Mesendoderm (in vitro differentiated cells): ENCODE results near the gene RYR3.
A peak's percentile ranks its signal among the peaks of the same experiment; 100 is the strongest.

Source experiments
- DNase-seq: peaks from one replicate; pipeline ENCODE4 v3.0.0; 2013
- H2AK5ac ChIP-seq: 2 replicates; pipeline ENCODE4 v1.6.1; 2013; ENCODE audit warnings: low read length, inconsistent platforms
- H2BK120ac ChIP-seq: 2 replicates; pipeline ENCODE4 v1.6.1; 2013; ENCODE audit warnings: low read depth, mild to moderate bottlenecking, low read length, moderate library complexity, mixed read lengths
- H2BK15ac ChIP-seq: replicated peaks from 2 replicates; pipeline ENCODE4 v1.6.1; 2013; ENCODE audit warnings: low read depth, mild to moderate bottlenecking, moderate library complexity
- H2BK5ac ChIP-seq: 2 replicates; pipeline ENCODE4 v1.6.1; 2013; ENCODE audit warnings: low read length, inconsistent platforms
- H3K18ac ChIP-seq: 2 replicates; pipeline ENCODE4 v1.6.1; 2013; ENCODE audit warnings: mild to moderate bottlenecking, low read length, mixed read lengths
- H3K23ac ChIP-seq: one replicate; pipeline ENCODE4 v1.6.1; 2013; ENCODE audit warnings: low read length
- H3K27ac ChIP-seq: 2 replicates; pipeline ENCODE4 v1.5.1; 2013; ENCODE audit warnings: low read depth, mild to moderate bottlenecking, inconsistent platforms, low read length, moderate library complexity
- H3K27me3 ChIP-seq: 2 replicates; pipeline ENCODE4 v1.6.1; 2013; ENCODE audit warnings: low read length, control low read depth, mild to moderate bottlenecking, inconsistent platforms; ENCODE audit not compliant: insufficient read depth, poor library complexity
- H3K36me3 ChIP-seq: 2 replicates; pipeline ENCODE4 v1.6.1; 2013; ENCODE audit warnings: low read length, inconsistent platforms; ENCODE audit not compliant: control insufficient read depth, insufficient read depth
- H3K4ac ChIP-seq: one replicate; pipeline ENCODE4 v1.6.1; 2013; ENCODE audit warnings: low read depth, mild to moderate bottlenecking, low read length, moderate library complexity
- H3K4me1 ChIP-seq: 2 replicates; pipeline ENCODE4 v1.6.1; 2013; ENCODE audit warnings: low read depth, low read length, inconsistent platforms; ENCODE audit not compliant: control insufficient read depth
- H3K4me2 ChIP-seq: 2 replicates; pipeline ENCODE4 v1.6.1; 2013; ENCODE audit warnings: low read length
- H3K4me3 ChIP-seq: 2 replicates; pipeline ENCODE4 v1.5.1; 2013; ENCODE audit warnings: mild to moderate bottlenecking, low read length
- H3K56ac ChIP-seq: one replicate; pipeline ENCODE4 v1.6.1; 2013; ENCODE audit warnings: low read length
- H3K79me1 ChIP-seq: 2 replicates; pipeline ENCODE4 v1.6.1; 2013; ENCODE audit warnings: low read length, inconsistent platforms
- H3K79me2 ChIP-seq: 2 replicates; pipeline ENCODE4 v1.6.1; 2013; ENCODE audit warnings: mild to moderate bottlenecking, low read length; ENCODE audit not compliant: control insufficient read depth, insufficient read depth
- H3K9ac ChIP-seq: 2 replicates; pipeline ENCODE4 v1.6.1; 2013; ENCODE audit warnings: low read length, inconsistent platforms
- H4K5ac ChIP-seq: one replicate; pipeline ENCODE4 v1.6.1; 2013; ENCODE audit warnings: low read length
- H4K8ac ChIP-seq: one replicate; pipeline ENCODE4 v1.6.1; 2013; ENCODE audit warnings: low read depth, mild to moderate bottlenecking, control low read depth, low read length, moderate library complexity
- WGBS: extraction: QIAGEN DNeasy Blood & Tissue Kit; methylation state at CpG from one replicate; pipeline ENCODE4 v1.1.7; 2013; ENCODE audit warnings: low lambda C conversion rate, missing lambda C conversion rate; ENCODE audit not compliant: insufficient coverage; ENCODE audit errors: extremely low coverage; 5-methylcytosine and 5-hydroxymethylcytosine counted together

RYR3 gene

DNA sequence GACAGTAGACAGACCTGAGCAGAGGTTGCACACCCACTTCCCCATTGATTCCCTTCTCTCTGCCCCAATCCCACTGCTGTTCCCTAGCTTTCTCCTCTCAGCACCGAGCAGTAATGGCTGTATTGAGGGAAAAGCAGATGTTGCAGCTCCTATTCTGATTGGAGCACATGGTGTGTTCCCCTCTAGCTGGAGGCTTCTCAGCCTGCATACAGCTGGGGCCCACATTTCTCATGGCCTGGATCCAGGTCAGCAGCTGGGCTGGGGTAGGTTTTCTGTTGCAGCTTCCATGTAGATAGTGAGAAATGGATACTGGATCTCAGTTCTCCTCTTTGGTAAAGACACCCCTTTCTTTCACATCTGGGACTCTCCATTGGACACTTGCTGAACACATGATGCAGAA is 50.1 kb downstream of the RYR3 start:
- no peak overlapping the region for H2AK5ac ChIP-seq
- WGBS: no CpG with 5 or more reads among the region's 1 CpG
- H3K36me3 ChIP-seq: no peaks in the 10 kb centered on the region
- H2BK15ac ChIP-seq: no peak overlapping the region
- DNase-seq: no peak
- H3K27ac ChIP-seq: no peak overlapping the region
- no peaks in the 10 kb centered on the region for H3K79me2 ChIP-seq
- H2BK120ac ChIP-seq: no peak overlapping the region
- H3K18ac ChIP-seq: no peak overlapping the region
- H3K4me3 ChIP-seq: no peak overlapping the region
- no peak overlapping the region for H3K9ac ChIP-seq
- H3K4me1 ChIP-seq: no peaks in the 10 kb centered on the region
- no peak overlapping the region for H3K23ac ChIP-seq
- no peaks in the 10 kb centered on the region for H3K79me1 ChIP-seq
- H4K8ac ChIP-seq: no peak overlapping the region
- H4K5ac ChIP-seq: no peak overlapping the region
- no peak overlapping the region for H3K56ac ChIP-seq
- no peak overlapping the region for H3K4ac ChIP-seq
- H3K27me3 ChIP-seq: no peaks in the 10 kb centered on the region
- H2BK5ac ChIP-seq: no peak overlapping the region
- no peak overlapping the region for H3K4me2 ChIP-seq

DNA sequence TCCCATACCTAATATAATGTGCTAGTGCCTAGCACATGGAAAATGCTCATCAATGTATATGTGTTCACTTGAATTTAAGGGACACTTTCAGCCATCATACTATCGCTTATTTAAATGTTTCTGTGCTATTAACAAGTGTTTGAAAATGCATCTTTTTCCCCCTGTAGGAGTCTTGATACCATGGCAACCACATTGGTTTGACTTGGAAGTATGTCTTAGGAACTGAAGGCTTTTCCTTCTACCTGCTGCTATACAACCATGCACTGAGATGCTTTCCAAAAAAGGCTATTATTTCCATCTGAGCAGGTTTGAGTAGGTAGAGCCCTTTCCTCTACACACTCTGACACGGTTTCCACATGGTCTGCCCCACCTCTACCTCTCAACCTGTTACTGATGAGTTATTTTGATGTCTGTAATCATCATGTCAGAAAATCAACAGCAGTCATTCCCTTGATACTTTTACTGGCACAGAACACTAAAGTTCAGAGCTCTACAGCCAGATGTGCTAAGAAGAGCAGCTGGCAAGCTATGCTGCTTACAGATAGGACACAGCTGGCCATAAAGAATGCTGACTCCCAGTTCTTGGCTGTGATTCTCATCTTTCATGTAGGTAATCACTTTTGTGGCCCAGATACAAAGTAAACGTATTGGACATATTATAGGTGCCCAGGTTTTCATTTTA is 59.3 kb downstream of the RYR3 start:
- H3K27me3 ChIP-seq: no peaks in the 10 kb centered on the region
- H3K4me3 ChIP-seq: no peak overlapping the region
- H2AK5ac ChIP-seq: no peak overlapping the region
- H4K8ac ChIP-seq: no peak overlapping the region
- no peak overlapping the region for H2BK120ac ChIP-seq
- H3K4me2 ChIP-seq: no peak overlapping the region
- no peak overlapping the region for H3K56ac ChIP-seq
- no peak for DNase-seq
- no CpG with 5 or more reads among the region's 3 CpGs for WGBS
- no peak overlapping the region for H3K4ac ChIP-seq
- no peak overlapping the region for H3K23ac ChIP-seq
- H3K4me1 ChIP-seq: no peaks in the 10 kb centered on the region
- no peak overlapping the region for H3K18ac ChIP-seq
- H3K9ac ChIP-seq: no peak overlapping the region
- no peaks in the 10 kb centered on the region for H3K36me3 ChIP-seq
- H2BK5ac ChIP-seq: no peak overlapping the region
- no peaks in the 10 kb centered on the region for H3K79me1 ChIP-seq
- no peak overlapping the region for H4K5ac ChIP-seq
- H2BK15ac ChIP-seq: no peak overlapping the region
- no peaks in the 10 kb centered on the region for H3K79me2 ChIP-seq
- no peak overlapping the region for H3K27ac ChIP-seq

DNA sequence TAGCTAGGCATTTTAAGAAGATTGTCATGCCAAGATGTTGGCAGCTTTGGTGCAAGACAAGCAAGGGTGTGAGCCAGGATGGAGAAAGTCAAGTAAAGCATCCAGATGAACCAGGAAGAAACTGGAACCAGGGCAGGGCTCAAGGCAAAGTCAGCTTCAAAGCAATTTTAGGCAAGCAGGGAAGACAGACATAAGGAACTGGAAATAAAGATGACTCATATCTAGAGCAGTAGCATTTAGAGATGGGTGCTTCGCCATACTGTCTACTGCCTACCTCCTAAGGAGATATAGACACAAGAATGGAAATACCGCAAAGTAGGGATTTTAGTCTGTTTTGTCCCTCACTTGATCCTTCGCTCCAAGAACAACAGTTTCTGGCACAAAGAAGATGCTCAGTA is 59.9 kb downstream of the RYR3 start:
- Histone ChIP-seq H3K56ac (no peak overlapping the region), H3K23ac (no peak overlapping the region), H3K4me2 (no peak overlapping the region), H4K5ac (no peak overlapping the region), H3K27me3 (no peaks in the 10 kb centered on the region), H3K36me3 (no peaks in the 10 kb centered on the region), H3K9ac (no peak overlapping the region), H4K8ac (no peak overlapping the region), H3K4ac (no peak overlapping the region), H3K4me3 (no peak overlapping the region), H2AK5ac (no peak overlapping the region), H2BK5ac (no peak overlapping the region), H3K27ac (no peak overlapping the region), H2BK15ac (no peak overlapping the region), H3K79me1 (no peaks in the 10 kb centered on the region), H2BK120ac (no peak overlapping the region), H3K79me2 (no peaks in the 10 kb centered on the region), H3K4me1 (no peaks in the 10 kb centered on the region), H3K18ac (no peak overlapping the region)
- no CpG with 5 or more reads among the region's 3 CpGs for WGBS
- DNase-seq: no peak

GRCh38 chr15:33371159-33371558 is 60.4 kb downstream of the RYR3 start:
- DNase-seq: no peak
- Histone ChIP-seq H2BK120ac (no peak overlapping the region), H2BK5ac (no peak overlapping the region), H4K8ac (no peak overlapping the region), H2AK5ac (no peak overlapping the region), H3K56ac (no peak overlapping the region), H3K27me3 (no peaks in the 10 kb centered on the region), H3K23ac (no peak overlapping the region), H3K36me3 (no peaks in the 10 kb centered on the region), H3K4me2 (no peak overlapping the region), H2BK15ac (no peak overlapping the region), H3K9ac (no peak overlapping the region), H3K79me1 (no peaks in the 10 kb centered on the region), H3K79me2 (no peaks in the 10 kb centered on the region), H3K27ac (no peak overlapping the region), H3K4me3 (no peak overlapping the region), H3K4ac (no peak overlapping the region), H3K4me1 (no peaks in the 10 kb centered on the region), H3K18ac (no peak overlapping the region), H4K5ac (no peak overlapping the region)
- no CpG with 5 or more reads among the region's 3 CpGs for WGBS

DNA sequence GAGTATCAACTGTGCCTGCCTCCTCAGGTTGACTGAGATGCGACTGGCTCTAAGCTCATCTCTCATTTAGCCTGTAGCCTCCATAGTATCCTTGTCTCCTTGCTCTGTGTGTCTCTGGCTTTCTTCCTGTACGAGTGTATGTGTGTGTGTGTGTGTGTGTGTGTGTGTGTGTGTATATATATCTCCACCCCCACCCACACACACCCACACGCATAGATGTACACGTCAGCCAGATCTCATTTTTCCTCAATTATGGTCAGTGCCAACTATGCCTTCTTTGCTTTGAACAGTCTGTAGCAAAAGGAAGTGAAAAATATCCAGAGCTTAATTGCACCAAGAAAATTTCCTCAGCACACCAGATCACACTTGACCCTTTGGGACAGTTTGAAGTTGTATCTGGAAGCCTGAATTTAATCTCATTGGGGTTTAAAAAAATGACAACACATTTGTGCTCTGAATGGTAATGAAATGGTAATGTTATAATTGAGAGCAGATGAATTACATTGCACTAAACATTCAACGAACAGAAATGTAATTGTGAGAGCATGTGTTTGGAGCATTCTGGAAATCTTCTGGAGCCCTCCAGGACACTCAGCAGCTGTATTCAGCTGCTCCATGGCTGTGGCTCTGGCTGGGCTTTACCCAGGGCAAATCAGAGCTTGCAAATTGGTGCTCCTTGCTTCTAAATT is 63.6 kb downstream of the RYR3 start:
- whole genome bisulfite sequencing: no CpG with 5 or more reads among the region's 5 CpGs

More for the DNA sequence above, 63.6 kb downstream of the RYR3 start:
- Histone ChIP-seq H3K56ac (peak overlapping the region; percentile 25), H4K5ac (no peak overlapping the region), H3K4me2 (no peak overlapping the region), H3K4me3 (no peak overlapping the region), H4K8ac (no peak overlapping the region), H2BK15ac (no peak overlapping the region), H3K9ac (no peak overlapping the region), H3K27ac (no peak overlapping the region), H3K23ac (no peak overlapping the region), H3K79me1 (no peaks in the 10 kb centered on the region), H2BK5ac (peak overlapping the region; percentile 58), H3K27me3 (no peaks in the 10 kb centered on the region), H2BK120ac (no peak overlapping the region), H3K4ac (no peak overlapping the region), H3K18ac (no peak overlapping the region), H3K4me1 (no peaks in the 10 kb centered on the region), H3K36me3 (no peaks in the 10 kb centered on the region), H2AK5ac (peak overlapping the region; percentile 3), H3K79me2 (no peaks in the 10 kb centered on the region)
- no peak for DNase-seq
